HL-60 (cell line): ENCODE measurements around the gene CPS1.

Experiments
- DNase-seq, 2 experiments: peaks; one replicate each; pipeline ENCODE4 v3.0.0-alpha.2; 2010 to 2020; ENCODE audit warnings: low read depth in 1 of 2, low spot score in 1 of 2
- H3K27ac ChIP-seq: fragments of 250-450 bp; sonication (Bioruptor Pico); replicated peaks from 2 replicates; pipeline ENCODE4 v1.5.1; 2020; ENCODE audit warnings: mild to moderate bottlenecking, moderate library complexity
- H3K27me3 ChIP-seq: fragments of 250-450 bp; sonication (Bioruptor Pico); 2 replicates; pipeline ENCODE4 v1.5.1; 2021; ENCODE audit warnings: mild to moderate bottlenecking, moderate library complexity; ENCODE audit not compliant: insufficient read depth, poor library complexity, severe bottlenecking
- H3K4me3 ChIP-seq: replicated peaks from 2 replicates; pipeline ENCODE4 v1.5.1; 2011; ENCODE audit warnings: mild to moderate bottlenecking, control low read depth, low read length; ENCODE audit not compliant: insufficient read depth
- GABPA ChIP-seq: IDR thresholded peaks from 2 replicates; pipeline ENCODE4 v1.6.1; 2012; ENCODE audit warnings: low read depth
- POLR2AphosphoS5 ChIP-seq: IDR thresholded peaks from 2 replicates; pipeline ENCODE4 v1.6.1; 2012; ENCODE audit warnings: low read depth
- SPI1 ChIP-seq: IDR thresholded peaks from 2 replicates; pipeline ENCODE4 v1.6.1; 2012; ENCODE audit warnings: low read depth, mild to moderate bottlenecking, borderline replicate concordance
- TF ChIP-seq, protein P1 (sequence below): IDR thresholded peaks from one replicate; pipeline ENCODE4 v1.5.1; 2011; ENCODE audit warnings: low read length, control low read depth, inconsistent platforms; ENCODE audit not compliant: insufficient read depth
- TF ChIP-seq, protein P2 (sequence below): IDR thresholded peaks from 2 replicates; pipeline ENCODE4 v1.6.1; 2012; ENCODE audit warnings: low read depth; ENCODE audit not compliant: insufficient replicate concordance

The CPS1 gene

DNA sequence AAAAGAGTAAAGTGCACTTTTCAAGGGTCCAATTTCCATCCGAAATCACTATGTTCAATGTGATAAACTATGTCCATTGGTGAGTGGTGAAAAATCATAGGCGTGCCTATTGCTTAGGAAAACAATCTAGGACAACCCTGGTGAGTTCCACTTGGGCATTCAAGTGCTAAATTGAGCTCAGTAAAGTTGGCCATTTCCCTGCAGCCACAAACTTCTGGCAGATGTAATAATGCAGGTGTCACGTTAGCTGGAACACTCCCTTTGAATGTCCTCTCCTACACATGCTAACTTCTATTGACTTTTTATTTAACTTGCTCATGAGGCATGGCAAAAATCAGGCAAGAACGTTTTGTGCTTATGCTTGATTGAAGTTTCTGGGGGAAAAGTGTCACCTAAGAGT, 67.1 kb downstream of the CPS1 start:
- no peak for DNase-seq
- H3K27ac ChIP-seq = no peak overlapping the region
- H3K27me3 ChIP-seq = no peaks in the 10 kb centered on the region
- no peak overlapping the region for H3K4me3 ChIP-seq
- TF ChIP-seq, protein P1, sequence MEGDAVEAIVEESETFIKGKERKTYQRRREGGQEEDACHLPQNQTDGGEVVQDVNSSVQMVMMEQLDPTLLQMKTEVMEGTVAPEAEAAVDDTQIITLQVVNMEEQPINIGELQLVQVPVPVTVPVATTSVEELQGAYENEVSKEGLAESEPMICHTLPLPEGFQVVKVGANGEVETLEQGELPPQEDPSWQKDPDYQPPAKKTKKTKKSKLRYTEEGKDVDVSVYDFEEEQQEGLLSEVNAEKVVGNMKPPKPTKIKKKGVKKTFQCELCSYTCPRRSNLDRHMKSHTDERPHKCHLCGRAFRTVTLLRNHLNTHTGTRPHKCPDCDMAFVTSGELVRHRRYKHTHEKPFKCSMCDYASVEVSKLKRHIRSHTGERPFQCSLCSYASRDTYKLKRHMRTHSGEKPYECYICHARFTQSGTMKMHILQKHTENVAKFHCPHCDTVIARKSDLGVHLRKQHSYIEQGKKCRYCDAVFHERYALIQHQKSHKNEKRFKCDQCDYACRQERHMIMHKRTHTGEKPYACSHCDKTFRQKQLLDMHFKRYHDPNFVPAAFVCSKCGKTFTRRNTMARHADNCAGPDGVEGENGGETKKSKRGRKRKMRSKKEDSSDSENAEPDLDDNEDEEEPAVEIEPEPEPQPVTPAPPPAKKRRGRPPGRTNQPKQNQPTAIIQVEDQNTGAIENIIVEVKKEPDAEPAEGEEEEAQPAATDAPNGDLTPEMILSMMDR = no peak

DNA sequence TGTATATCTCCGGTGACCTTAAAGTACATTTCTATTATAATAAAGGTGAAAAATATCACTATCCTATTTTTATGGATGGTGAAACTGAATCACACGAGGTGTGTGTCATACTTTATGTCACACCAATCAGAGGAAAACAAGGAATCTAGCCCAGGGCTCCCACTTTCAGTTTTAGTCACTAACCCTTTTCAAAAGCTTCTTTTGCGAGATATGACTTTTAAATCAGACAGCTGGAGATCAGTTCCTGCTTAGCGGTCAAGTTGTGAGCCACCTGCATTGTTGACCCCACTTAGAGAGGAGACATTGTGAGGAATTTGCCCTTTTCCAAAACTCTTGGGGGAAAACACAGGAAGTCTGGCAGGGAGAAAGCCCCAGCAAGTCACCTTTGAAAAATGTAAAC, 70.5 kb downstream of the CPS1 start:
- Histone ChIP-seq H3K27me3 (no peaks in the 10 kb centered on the region), H3K4me3 (no peak overlapping the region), H3K27ac (no peak overlapping the region)
- no peak for DNase-seq
- TF ChIP-seq, protein P1 = no peak
- TF ChIP-seq, protein P2, sequence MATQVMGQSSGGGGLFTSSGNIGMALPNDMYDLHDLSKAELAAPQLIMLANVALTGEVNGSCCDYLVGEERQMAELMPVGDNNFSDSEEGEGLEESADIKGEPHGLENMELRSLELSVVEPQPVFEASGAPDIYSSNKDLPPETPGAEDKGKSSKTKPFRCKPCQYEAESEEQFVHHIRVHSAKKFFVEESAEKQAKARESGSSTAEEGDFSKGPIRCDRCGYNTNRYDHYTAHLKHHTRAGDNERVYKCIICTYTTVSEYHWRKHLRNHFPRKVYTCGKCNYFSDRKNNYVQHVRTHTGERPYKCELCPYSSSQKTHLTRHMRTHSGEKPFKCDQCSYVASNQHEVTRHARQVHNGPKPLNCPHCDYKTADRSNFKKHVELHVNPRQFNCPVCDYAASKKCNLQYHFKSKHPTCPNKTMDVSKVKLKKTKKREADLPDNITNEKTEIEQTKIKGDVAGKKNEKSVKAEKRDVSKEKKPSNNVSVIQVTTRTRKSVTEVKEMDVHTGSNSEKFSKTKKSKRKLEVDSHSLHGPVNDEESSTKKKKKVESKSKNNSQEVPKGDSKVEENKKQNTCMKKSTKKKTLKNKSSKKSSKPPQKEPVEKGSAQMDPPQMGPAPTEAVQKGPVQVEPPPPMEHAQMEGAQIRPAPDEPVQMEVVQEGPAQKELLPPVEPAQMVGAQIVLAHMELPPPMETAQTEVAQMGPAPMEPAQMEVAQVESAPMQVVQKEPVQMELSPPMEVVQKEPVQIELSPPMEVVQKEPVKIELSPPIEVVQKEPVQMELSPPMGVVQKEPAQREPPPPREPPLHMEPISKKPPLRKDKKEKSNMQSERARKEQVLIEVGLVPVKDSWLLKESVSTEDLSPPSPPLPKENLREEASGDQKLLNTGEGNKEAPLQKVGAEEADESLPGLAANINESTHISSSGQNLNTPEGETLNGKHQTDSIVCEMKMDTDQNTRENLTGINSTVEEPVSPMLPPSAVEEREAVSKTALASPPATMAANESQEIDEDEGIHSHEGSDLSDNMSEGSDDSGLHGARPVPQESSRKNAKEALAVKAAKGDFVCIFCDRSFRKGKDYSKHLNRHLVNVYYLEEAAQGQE = no peak
- no peak for TF ChIP-seq POLR2AphosphoS5
- no peak for TF ChIP-seq SPI1
- no peak for TF ChIP-seq GABPA

DNA sequence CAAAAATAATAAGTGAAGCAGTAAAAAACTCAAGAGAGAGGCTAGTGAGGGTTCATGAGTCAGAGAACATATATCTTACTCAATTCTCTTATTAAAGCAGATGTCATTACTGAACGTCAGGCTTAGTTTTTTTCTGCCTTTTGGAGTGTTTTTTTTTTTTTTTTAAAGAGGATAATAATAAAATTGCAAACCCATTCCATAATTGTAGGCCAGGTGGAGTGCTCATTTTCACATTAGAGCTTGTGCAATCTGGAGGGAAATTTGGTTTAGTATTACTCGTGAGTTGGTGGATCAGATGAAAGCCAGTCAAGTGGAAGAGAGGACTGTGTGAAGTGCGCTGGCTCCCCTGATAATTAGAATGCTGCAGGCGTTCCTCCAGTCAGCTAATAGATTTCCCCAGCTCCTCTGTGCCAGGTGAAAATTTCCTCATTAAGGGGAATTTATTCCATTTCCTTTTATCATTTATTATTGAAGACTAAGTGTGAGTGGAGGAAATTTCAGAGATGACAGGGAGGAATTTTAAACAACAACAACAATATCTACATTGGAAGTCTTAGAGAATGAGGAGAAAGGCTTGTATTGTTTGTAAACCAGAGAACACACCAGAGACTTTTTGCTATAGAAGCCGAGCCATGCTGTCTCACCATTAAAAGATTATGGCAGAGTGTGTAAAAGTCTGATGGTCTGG, 74.6 kb downstream of the CPS1 start:
- TF ChIP-seq, protein P1 = no peak
- TF ChIP-seq GABPA = no peak
- TF ChIP-seq, protein P2 = no peak
- no peak for TF ChIP-seq POLR2AphosphoS5
- TF ChIP-seq SPI1 = no peak
- no peaks in the 10 kb centered on the region for H3K27me3 ChIP-seq
- no peak overlapping the region for H3K4me3 ChIP-seq
- no peak overlapping the region for H3K27ac ChIP-seq
- no peak for DNase-seq

DNA sequence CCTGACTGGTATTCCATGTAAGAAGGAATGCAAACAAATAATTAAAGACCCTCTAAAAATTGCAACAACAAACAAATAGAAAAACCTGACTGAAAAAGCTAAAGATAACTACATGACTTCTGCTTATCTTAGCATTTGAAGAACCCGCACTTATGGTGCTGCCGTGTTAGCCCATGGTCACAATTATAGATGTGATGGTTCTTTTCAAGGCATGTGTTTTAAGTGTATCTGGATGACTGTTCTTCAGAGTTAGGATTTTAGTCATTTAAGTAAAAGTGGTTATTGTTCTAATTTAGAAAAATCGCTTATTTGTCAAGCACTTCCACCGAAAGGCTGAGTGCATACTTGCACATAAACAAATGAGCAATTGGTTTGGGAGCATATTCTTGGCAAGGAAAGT, 77.3 kb downstream of the CPS1 start:
- no peak for DNase-seq
- Histone ChIP-seq H3K27me3 (no peaks in the 10 kb centered on the region), H3K27ac (no peak overlapping the region), H3K4me3 (no peak overlapping the region)
- no peak for TF ChIP-seq GABPA
